ENCODE measurements around the gene CYLD.

The CYLD gene

DNA sequence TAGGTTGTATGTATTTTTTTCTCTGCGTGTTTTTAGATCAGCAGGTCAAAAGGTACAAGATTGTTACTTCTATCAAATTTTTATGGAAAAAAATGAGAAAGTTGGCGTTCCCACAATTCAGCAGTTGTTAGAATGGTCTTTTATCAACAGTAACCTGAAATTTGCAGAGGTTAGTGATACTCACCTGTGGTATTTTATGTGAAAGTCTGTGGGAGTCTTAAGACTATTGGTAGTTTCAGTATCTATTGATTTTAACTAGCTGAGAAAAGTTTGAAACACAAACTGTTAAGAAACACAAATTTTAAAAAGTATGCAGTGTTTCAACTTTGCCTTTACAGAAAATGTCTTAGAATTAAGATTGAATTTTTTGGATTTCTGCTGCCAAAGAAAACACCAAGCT is 49.6 kb downstream of the CYLD start:
- no peak for DNase-seq

DNA sequence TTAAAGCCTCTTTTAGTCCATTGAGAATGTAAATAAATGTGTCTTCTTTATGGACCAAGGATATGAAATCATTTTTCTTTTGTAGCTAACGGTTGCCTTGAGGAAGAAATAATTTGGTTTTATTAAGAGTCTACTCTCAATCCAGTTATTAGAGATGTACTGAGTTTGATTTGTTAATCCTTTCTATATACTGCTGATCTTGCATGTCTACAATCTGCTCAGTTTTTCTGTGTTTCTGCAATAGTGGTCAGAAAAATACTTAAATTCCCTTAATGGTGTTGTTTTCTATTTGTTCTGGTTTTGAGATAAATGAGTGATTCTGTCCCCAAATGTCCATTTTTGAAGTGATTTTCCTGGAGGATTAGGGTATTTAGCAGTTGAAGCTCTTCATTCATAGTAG is 54.9 kb downstream of the CYLD start:
- no peak for DNase-seq

DNA sequence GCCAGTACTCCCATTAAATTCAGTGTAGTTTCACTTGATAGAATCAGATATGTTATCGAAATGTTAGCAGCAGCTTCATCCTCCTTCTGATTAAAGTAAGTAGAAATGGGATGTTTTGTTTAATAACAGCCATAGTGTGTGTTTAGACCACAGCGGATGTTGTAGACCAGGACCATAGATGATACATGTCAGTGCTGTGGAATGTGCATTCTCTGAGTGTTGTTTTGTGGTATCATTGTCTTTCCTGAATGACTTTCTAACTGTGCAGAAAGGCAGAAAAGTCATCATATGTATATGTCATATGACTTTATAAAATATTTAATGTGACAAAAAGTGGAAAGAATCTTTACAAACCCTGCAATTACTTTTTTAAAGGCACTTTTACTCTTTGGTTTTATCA is 55.6 kb downstream of the CYLD start:
- no peak for DNase-seq

DNA sequence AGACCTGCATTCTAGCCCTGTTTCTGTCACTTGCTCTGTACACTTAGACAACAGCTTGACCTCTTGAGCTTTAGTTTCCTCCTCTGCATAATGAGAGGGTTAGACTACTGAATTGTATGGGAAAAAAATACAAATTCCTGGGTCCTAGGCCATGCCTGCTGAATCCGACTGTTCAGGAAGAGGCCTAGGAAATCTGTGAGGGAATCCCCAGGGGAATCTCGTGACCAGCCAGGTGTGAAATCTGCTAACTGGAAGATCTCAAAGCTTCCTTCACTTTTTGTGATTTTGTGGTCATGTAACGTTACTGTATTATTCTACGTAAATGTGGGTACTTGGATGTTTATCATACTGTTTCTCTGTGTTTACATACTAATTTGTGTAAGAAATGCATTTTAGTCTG is 58.2 kb downstream of the CYLD start:
- DNase-seq: no peak

- DNase-seq: no peak
Observed at GRCh38 chr16:50801036-50801435, 59.1 kb downstream of the CYLD start.

DNA sequence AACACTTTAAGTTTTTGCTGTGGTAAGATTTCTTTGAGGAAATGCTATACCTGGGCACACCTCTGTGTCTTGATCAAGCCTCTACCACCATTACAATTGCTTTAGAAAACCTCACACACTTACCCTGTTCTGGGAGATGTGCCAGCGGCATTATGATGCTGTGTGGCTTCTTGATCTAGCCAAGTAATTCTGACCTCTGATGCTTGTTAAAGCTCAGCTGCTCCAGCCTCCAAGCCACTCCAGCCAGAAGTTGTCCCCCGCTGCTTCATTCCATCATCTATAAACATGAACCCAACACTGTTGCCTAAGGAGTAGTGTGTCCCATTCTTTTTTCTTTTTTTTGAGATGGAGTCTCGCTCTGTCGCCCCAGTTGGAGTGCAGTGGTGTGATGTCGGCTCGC is 60.1 kb downstream of the CYLD start:
- DNase-seq: no peak

DNA sequence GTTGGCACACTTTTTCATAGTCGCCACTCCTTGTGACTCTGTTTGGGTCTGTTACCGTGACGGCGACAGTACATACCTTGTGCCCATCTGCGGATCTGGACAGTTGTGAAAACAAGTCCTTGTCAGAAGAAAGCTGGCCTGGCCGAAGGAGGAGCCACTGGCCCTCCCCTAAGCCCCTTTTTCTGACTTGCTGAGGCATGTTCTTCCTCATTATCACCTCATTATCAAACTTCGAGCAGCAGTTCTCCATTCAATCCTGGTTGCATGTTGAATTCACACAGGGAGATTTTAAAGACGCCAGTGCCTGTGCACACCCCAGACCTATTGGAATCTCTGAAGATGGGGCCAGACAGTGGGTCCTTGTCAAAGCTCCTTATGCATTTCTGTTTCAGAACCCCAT is 61.1 kb downstream of the CYLD start:
- DNase-seq: no peak

DNA sequence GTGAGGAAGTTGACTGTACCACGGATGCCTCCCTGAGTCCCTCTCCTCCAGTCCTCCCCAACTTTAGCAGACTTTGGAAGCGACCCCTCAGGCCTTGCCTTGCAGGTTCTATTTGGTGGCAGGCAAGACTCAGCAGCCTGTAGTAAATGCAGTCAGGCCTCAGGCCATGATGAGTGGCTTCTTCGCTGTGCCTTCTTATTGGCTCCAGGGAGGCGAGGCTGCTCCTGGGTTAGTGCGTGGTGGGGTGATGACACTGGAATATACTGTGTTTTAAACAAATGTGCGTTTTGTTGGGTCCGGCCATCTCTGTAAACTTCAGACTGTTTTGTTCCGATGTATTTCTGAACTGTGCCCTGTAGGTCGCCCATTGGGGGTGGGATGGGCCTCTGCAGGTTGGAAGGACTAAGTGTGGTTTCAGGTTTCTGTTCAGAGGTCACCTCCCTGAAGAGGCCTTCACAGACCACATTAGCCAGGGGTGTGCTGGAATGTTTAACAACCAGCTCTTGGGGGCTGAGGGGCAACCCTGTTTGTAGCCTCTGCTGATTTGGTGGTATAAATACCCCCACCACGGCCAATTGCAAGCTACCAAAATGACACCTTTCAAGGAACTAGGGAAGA is 62.5 kb downstream of the CYLD start:
- no peak for DNase-seq

DNA sequence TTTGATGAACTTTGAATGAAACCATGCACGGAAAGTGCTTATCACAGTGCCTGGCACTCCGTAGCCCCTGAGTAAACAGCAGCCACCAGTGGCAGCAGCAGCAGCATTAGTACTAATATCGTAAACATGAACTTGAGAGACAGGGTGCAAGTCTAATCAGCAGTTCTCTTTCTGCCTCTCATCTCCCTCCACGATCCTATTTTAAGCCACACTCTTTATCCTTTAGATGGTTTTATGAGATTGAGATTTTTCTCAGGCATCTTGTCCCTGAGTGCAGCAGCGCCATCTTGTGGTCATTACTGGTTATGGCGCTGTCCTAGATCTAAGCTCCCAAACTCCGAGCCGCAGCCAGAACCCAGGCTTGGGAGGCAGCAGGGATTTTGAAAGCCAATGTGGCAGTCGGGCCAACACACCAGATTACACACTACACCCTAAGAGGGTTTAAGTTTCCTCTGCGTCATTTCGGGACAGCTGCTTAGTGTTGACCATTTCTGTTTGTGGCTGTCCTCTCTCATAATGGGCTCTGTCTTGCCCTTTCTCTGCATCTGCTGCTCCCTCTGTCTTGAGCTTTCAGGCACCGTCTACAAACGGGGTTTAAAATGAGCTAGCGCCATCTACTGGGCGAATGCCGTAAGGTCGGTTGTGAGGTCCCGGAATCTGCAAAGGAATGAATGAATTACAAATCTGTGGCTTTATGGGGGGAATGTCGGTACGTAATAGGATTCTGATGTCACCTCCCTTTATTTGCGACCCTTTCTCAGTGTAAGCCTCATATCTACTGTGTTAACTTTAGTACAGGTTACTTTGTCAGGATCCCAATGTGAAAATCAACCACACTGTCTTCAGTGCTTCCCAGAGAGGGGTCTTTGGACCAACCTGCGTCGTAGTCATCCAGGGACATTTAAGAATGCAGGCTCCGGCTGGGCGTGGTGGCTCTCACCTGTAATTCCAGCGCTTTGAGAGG is 64.5 kb downstream of the CYLD start:
- peak; percentile 71 for DNase-seq

- no peak for DNase-seq
Observed at GRCh38 chr16:50808929-50809538, 67.1 kb downstream of the CYLD start.

DNA sequence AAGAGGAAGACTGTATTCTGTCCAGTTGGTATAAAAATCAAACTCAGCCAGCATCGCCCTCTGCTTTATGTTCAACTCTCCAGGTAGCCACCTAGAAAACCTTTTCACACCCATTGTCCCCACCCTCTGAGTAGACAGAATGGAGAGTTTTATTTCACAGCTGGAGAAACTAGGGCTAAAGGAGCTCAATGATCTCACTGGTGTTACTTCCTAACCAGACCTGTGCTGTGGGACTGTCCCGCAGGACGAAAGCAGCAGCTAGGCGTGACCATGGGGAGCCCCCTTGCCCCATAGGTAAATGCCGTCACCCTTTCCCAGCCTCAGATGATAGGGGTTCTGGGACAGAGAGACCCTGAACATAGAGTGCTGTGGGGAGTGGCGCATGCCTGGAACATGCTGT is 67.7 kb downstream of the CYLD start:
- no peak for DNase-seq

DNA sequence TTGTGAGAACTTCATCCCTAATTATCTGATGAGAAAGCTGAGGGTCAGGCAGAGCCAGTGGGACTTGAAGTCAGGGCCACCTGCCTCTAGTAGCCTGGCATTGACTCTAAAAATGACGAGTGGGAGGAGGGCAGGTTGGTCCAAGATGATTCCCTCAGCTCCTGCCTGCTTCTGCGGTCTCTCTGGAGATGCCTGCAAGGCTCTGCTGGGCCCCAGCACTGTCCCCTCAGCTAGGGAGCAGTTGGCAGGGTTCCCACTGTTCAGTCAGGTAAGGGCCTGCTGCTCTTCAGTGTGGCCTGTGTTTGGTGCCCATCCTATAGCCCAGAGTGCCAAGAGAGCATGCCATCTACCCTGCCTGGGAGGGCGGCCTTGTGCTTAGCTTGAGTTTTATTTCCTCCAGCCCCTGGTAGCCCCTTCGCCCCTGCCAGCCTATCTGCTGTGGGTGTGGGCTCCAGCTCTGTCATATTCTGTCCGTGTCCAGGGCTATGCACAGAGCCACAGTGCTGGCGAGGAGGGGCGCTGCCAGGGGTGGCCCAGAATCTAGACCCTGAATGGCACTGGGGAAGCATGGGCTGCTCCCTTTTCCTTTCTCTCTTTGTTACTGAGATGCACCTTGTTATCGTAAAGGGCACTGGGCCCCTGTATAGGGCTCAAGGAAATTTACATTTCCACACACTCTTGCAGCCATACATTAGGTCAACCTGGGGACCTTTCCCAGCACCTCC is 68.5 kb downstream of the CYLD start:
- no peak for DNase-seq

GRCh38 chr16:50812046-50812445 is 70.2 kb downstream of the CYLD start:
- DNase-seq: no peak

GRCh38 chr16:50812876-50813466 is 71.1 kb downstream of the CYLD start:
- no peak for DNase-seq

- DNase-seq: no peak
Observed at GRCh38 chr16:50814052-50814451, 72.2 kb downstream of the CYLD start.

- DNase-seq: no peak
Observed at GRCh38 chr16:50814541-50814940, 72.7 kb downstream of the CYLD start.

DNA sequence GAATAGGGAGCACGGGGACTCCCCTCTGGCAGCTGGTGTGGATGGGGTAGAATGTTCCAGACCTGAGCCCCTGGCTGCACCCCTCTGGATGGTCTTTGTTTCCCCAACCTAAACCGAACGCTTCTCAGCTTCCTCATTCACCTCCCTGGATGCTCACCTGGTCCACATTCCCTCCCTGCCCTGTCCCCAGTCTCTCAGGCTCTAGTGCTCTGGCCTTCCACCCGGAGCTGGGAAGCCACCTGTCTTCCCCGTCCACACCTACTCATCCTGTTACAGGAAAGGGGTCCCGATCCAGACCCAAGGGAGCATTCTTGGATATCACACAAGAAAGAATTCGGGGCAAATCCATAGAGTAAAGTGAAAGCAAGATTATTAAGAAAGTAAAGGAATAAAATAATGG is 73.5 kb downstream of the CYLD start:
- DNase-seq: no peak

GRCh38 chr16:50816901-50817555 is 75.1 kb downstream of the CYLD start:
- DNase-seq: no peak

GRCh38 chr16:50818380-50818779 is 76.5 kb downstream of the CYLD start:
- DNase-seq: no peak

- DNase-seq: no peak
Observed at GRCh38 chr16:50819706-50820105, 77.8 kb downstream of the CYLD start.

GRCh38 chr16:50820225-50820624 is 78.3 kb downstream of the CYLD start:
- no peak for DNase-seq

- no peak for DNase-seq
Observed at GRCh38 chr16:50821586-50821985, 79.7 kb downstream of the CYLD start.
